K562 (cell line): Measurements from ENCODE around the gene WNT2. TPM values are rescaled to one million over a fixed set of nuclear protein-coding genes. Genes with fewer than 3 reads are reported as not detected.

Experiments used
- ATAC-seq: fragments of 200-7000 bp; cut with Tn5 transposase; 3 replicates; pipeline ENCODE4 v1.9.1; 2020; ENCODE audit warnings: moderate library complexity
- BruUV-seq: library from RNA; stranded (reverse); fragments of 400-500 nt; replicated peaks from 2 replicates; lab custom pipeline; 2021; lab: Mats Ljungman, UMichigan
- CTCF ChIA-PET: fragments of 300-600 bp; formaldehyde crosslinking; extraction: SDS; loops from one replicate; lab custom pipeline; 2021; ENCODE audit warnings: low intra/inter-chr PET ratio; lab: Yijun Ruan, JAX
- POLR2A ChIA-PET: fragments of 300-600, 350-650 bp; sonication (Branson Sonifier 250); formaldehyde crosslinking; extraction: SDS; loops from one replicate; lab custom pipeline; 2021; ENCODE audit warnings: antibody characterized with exemption, inconsistent platforms; lab: Yijun Ruan, JAX
- DNase-seq, 4 experiments: peaks; one replicate each; pipeline versions ENCODE4 v3.0.0 to v3.0.0-alpha.2; 2011 to 2018; ENCODE audit warnings: low spot score in 3 of 4, mixed read lengths in 3 of 4; ENCODE audit errors: extremely low read depth in 1 of 4
- FAIRE-seq: peaks from 2 replicates; lab custom pipeline; 2011; peaks lifted over from hg19 to GRCh38; lab: Jason Lieb, UNC
- H2AFZ ChIP-seq: 2 replicates; pipeline ENCODE4 v1.6.0; 2011; ENCODE audit warnings: low read depth, low read length, control low read depth, inconsistent platforms
- H3K27ac ChIP-seq: fragments of 200-600 bp; 3 replicates; pipeline ENCODE4 v1.8.0; 2011; ENCODE audit warnings: low read depth, mild to moderate bottlenecking, control low read depth, inconsistent platforms, low read length, moderate library complexity, mixed read lengths; ENCODE audit errors: extremely low read depth
- H3K27me3 ChIP-seq, 2 experiments: fragments of 300-600 bp in 1 of 2; 2 replicates in 1 of 2; 3 replicates in 1 of 2; pipeline versions ENCODE4 v1.6.0 to v1.8.0; 2011; ENCODE audit warnings: inconsistent platforms in 2 of 2, low read length in 2 of 2, mild to moderate bottlenecking in 1 of 2, mixed read lengths in 1 of 2, moderate library complexity in 1 of 2; ENCODE audit not compliant: control insufficient read depth in 2 of 2, insufficient read depth in 2 of 2
- H3K36me3 ChIP-seq: fragments of 300-600 bp; 3 replicates; pipeline ENCODE4 v1.8.0; 2011; ENCODE audit warnings: mild to moderate bottlenecking, low read length, inconsistent platforms; ENCODE audit not compliant: control insufficient read depth, insufficient read depth
- H3K4me1 ChIP-seq, 2 experiments: fragments of 200-600 bp in 1 of 2; replicated peaks in 1 of 2; 2 replicates in 1 of 2; 3 replicates in 1 of 2; pipeline versions ENCODE4 v1.5.1 to v1.8.0; 2011; ENCODE audit warnings: inconsistent platforms in 2 of 2, low read length in 2 of 2, mild to moderate bottlenecking in 1 of 2, mixed read lengths in 1 of 2, moderate library complexity in 1 of 2; ENCODE audit not compliant: control insufficient read depth in 2 of 2, insufficient read depth in 2 of 2
- H3K4me2 ChIP-seq: 2 replicates; pipeline ENCODE4 v1.6.1; 2011; ENCODE audit warnings: low read length, control low read depth, inconsistent platforms, mixed read lengths; ENCODE audit not compliant: insufficient read depth
- H3K4me3 ChIP-seq: fragments of 200-600 bp; sonication (generic), shearing (Covaris generic); 2 replicates; pipeline ENCODE4 v1.5.1; 2016; ENCODE audit warnings: control low read depth, inconsistent platforms
- H3K79me2 ChIP-seq: fragments of 200-600 bp; 3 replicates; pipeline ENCODE4 v1.8.0; 2011; ENCODE audit warnings: low read length, inconsistent platforms; ENCODE audit not compliant: control insufficient read depth, insufficient read depth
- H3K9ac ChIP-seq, 2 experiments: 2 replicates each; pipeline versions ENCODE4 v1.6.0 to v1.6.1; 2011; ENCODE audit warnings: low read depth in 2 of 2, low read length in 2 of 2, control low read depth in 1 of 2, inconsistent platforms in 1 of 2, mild to moderate bottlenecking in 1 of 2, mixed read lengths in 1 of 2; ENCODE audit not compliant: insufficient read depth in 1 of 2
- H3K9me1 ChIP-seq: one replicate; pipeline ENCODE4 v1.6.0; 2011; ENCODE audit warnings: inconsistent platforms, mild to moderate bottlenecking, low read length, moderate library complexity; ENCODE audit not compliant: control insufficient read depth, insufficient read depth
- H3K9me3 ChIP-seq: replicated peaks from 2 replicates; pipeline ENCODE4 v1.5.1; 2011; ENCODE audit warnings: low read depth, low read length, inconsistent platforms; ENCODE audit not compliant: control insufficient read depth, insufficient read depth
- H4K20me1 ChIP-seq: replicated peaks from 2 replicates; pipeline ENCODE4 v1.6.1; 2011; ENCODE audit warnings: low read length, inconsistent platforms, mixed read lengths; ENCODE audit not compliant: control insufficient read depth, insufficient read depth
- CHCHD3 ChIP-seq: fragments of 250-450 bp; sonication (Bioruptor Pico); IDR thresholded peaks from 2 replicates; pipeline ENCODE4 v2.1.2; 2022; ENCODE audit warnings: mild to moderate bottlenecking
- DDX20 ChIP-seq: fragments of 450-650 bp; IDR thresholded peaks from 2 replicates; pipeline ENCODE4 v1.6.1; 2016; ENCODE audit warnings: missing genetic modification characterization, low read depth, mild to moderate bottlenecking, missing compliant biosample characterization, moderate library complexity
- ELK3 ChIP-seq: fragments of 450-650 bp; formaldehyde crosslinking; IDR thresholded peaks from 2 replicates; pipeline ENCODE4 v1.4.0; 2020; ENCODE audit warnings: mild to moderate bottlenecking
- FOXJ3 ChIP-seq: sonication (generic); formaldehyde crosslinking; IDR thresholded peaks from 2 replicates; pipeline ENCODE4 v1.4.0; 2020; ENCODE audit warnings: mild to moderate bottlenecking, missing genetic modification reagents
- GTF2A2 ChIP-seq: IDR thresholded peaks from 2 replicates; pipeline ENCODE4 v1.6.1; 2016; ENCODE audit warnings: mild to moderate bottlenecking, missing genetic modification characterization, missing compliant biosample characterization
- GTF2B ChIP-seq: IDR thresholded peaks from 2 replicates; pipeline ENCODE4 v1.6.1; 2011; ENCODE audit not compliant: insufficient read length; ENCODE audit errors: extremely low read depth
- HNRNPK ChIP-seq: fragments of 200-400 bp; formaldehyde crosslinking; IDR thresholded peaks from one replicate; pipeline ENCODE4 v1.6.1; 2018; ENCODE audit warnings: mild to moderate bottlenecking, low read depth, low read length; ENCODE audit not compliant: poor library complexity, severe bottlenecking
- MCM2 ChIP-seq: fragments of 450-650 bp; IDR thresholded peaks from 2 replicates; pipeline ENCODE4 v1.6.1; 2017; ENCODE audit warnings: low read depth, mild to moderate bottlenecking
- NEUROD1 ChIP-seq: fragments of 150-350 bp; IDR thresholded peaks from 2 replicates; pipeline ENCODE4 v1.6.1; 2014; ENCODE audit warnings: borderline replicate concordance, low read length, low read depth; ENCODE audit not compliant: partially characterized antibody
- POLR2G ChIP-seq: fragments of 200-400 bp; formaldehyde crosslinking; IDR thresholded peaks from 2 replicates; pipeline ENCODE4 v1.6.1; 2017; ENCODE audit warnings: low read depth, mild to moderate bottlenecking, antibody characterized with exemption, low read length, moderate library complexity
- TCF3 ChIP-seq: sonication (generic); formaldehyde crosslinking; IDR thresholded peaks from 2 replicates; pipeline ENCODE4 v1.4.0; 2020; ENCODE audit warnings: mild to moderate bottlenecking, missing genetic modification reagents
- ZNF561 ChIP-seq: fragments of 450-650 bp; formaldehyde crosslinking; conservative IDR thresholded peaks from 2 replicates; pipeline ENCODE4 v1.4.0; 2020; ENCODE audit warnings: mild to moderate bottlenecking, moderate library complexity
- ZNF717 ChIP-seq: fragments of 250-450 bp; sonication (Bioruptor Pico); IDR thresholded peaks from 2 replicates; pipeline ENCODE4 v1.5.0; 2021
- WGBS: fragments of 100-300 bp; shearing (Covaris generic); methylation state at CpG from one replicate; pipeline ENCODE4 v1.1.6; 2016; ENCODE audit warnings: low coverage, mixed read lengths; ENCODE audit not compliant: insufficient coverage; ENCODE audit errors: missing lambda C conversion rate; 5-methylcytosine and 5-hydroxymethylcytosine counted together
- in situ Hi-C: fragments of 300-500 bp; cut with MboI; formaldehyde crosslinking; loops from 4 replicates; pipeline ENCODE4 v1.15.0; 2018; ENCODE audit warnings: inconsistent platforms, mixed read lengths
- intact Hi-C: fragments of 100-400 bp; cut with micrococcal nuclease; formaldehyde crosslinking; loops from 2 replicates; pipeline ENCODE4 v1.14.2; 2022
- polyA plus RNA-seq, 8 experiments: library from polyadenylated mRNA; depleted of rRNA in 4 of 8; stranded (reverse) in 5 of 8; unstranded in 3 of 8; fragments of >200 nt; fragmentation: Nextera tagmentation in 2 of 8; fragmentation: Illumina TruSeq in 1 of 8; extraction: Ambion mirVana in 2 of 8; extraction: Trizol in 1 of 8; gene quantifications; 2 replicates each; pipeline versions ENCODE4 v1.2.1 to v1.2.3, GENCODE V29; 2011 to 2014; ENCODE audit warnings: inconsistent platforms in 1 of 8, missing spikeins in 1 of 8
- total RNA-seq, 7 experiments: library from RNA; depleted of rRNA in 6 of 7; stranded (reverse); fragments of >200 nt in 6 of 7; fragmentation: Illumina TruSeq in 2 of 7; extraction: Trizol in 2 of 7; gene quantifications; 2 replicates each; pipeline versions ENCODE4 v1.2.1 to v1.2.3, GENCODE V29; 2011 to 2021; ENCODE audit warnings: low replicate concordance in 1 of 7
- TF ChIP-seq, protein P1 (sequence below): fragments of 250-450 bp; sonication (Bioruptor Pico); IDR thresholded peaks from 2 replicates; pipeline ENCODE4 v1.6.1; 2021; ENCODE audit warnings: mild to moderate bottlenecking

Gene WNT2
- total and polyA plus RNA-seq, 9 of the 15 experiments (the other 6 are each of a cell fraction or from before 2014, with no cell fraction given), result 0.04 TPM; not detected in 8

GRCh38 chr7:117274951-117275350 lies 47.9 kb downstream of the WNT2 start:
- POLR2A ChIA-PET, result no interaction called here

More at GRCh38 chr7:117274951-117275350, 47.9 kb downstream of the WNT2 start:
- no peaks in the 10 kb centered on the region for H3K36me3 ChIP-seq
- H3K4me3 ChIP-seq, result no peak overlapping the region
- TF ChIP-seq GTF2B (no peak), POLR2G (no peak), ZNF561 (CRISPR knock-in tag) (no peak), GTF2A2 (no peak), TCF3 (CRISPR knock-in tag) (no peak), HNRNPK (no peak), ZNF717 (CRISPR knock-in tag) (no peak), NEUROD1 (no peak), CHCHD3 (no peak), FOXJ3 (CRISPR knock-in tag) (no peak), ELK3 (CRISPR knock-in tag) (no peak), DDX20 (no peak), MCM2 (no peak)
- TF ChIP-seq, protein P1, sequence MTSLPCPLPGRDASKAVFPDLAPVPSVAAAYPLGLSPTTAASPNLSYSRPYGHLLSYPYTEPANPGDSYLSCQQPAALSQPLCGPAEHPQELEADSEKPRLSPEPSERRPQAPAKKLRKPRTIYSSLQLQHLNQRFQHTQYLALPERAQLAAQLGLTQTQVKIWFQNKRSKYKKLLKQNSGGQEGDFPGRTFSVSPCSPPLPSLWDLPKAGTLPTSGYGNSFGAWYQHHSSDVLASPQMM (CRISPR knock-in tag), result no peak
- DNase-seq (no peak), ATAC-seq (no peak), FAIRE-seq (no peak)
- intact Hi-C loops, result no loop called here
- H2AFZ ChIP-seq, result no peak overlapping the region
- no peaks in the 10 kb centered on the region for H3K9me3 ChIP-seq
- H3K9me1 ChIP-seq, result no peaks in the 10 kb centered on the region
- CTCF ChIA-PET, result no interaction called here
- no peaks in the 10 kb centered on the region for H4K20me1 ChIP-seq
- BruUV-seq, result no TSS peak
- no peak overlapping the region for H3K4me2 ChIP-seq
- in situ Hi-C loops, result no loop called here
- no peak overlapping the region for H3K27ac ChIP-seq
- no peak overlapping the region for H3K9ac ChIP-seq
- peaks cover 0 to 3% of the 10 kb centered on the region in 2 experiments; a peak in 2 of 5 replicates for H3K4me1 ChIP-seq
- H3K27me3 ChIP-seq, result peaks cover 23 to 43% of the 10 kb centered on the region in 2 experiments; a peak in 4 of 5 replicates
- no peaks in the 10 kb centered on the region for H3K79me2 ChIP-seq
- WGBS, result 2% methylated on average over 4 of the region's 4 CpGs
